Measurements from ENCODE around the gene SF3A1. TPM values are rescaled to one million over a fixed set of nuclear protein-coding genes. Genes with fewer than 3 reads are reported as not detected.

SF3A1 gene
- polyA plus RNA-seq, 1 donor: 134 TPM

- DNase-seq: peak; percentile 80
Observed at GRCh38 chr22:30386960-30387827, 30.5 kb upstream of the SF3A1 start, which contains the start of gene RNF215. TSS of gene RNF215 (minus strand) at chr22:30387411. CDS start at chr22:30387313, 98 bp downstream.

GRCh38 chr22:30386608-30386959 is 29.9 kb upstream of the SF3A1 start:
- DNase-seq: no peak

- DNase-seq: no peak
Observed at GRCh38 chr22:30385942-30386341, 29.2 kb upstream of the SF3A1 start.

GRCh38 chr22:30383061-30383460 is 26.4 kb upstream of the SF3A1 start:
- no peak for DNase-seq

GRCh38 chr22:30382340-30382739 is 25.6 kb upstream of the SF3A1 start:
- DNase-seq: no peak

GRCh38 chr22:30381264-30381663 is 24.6 kb upstream of the SF3A1 start:
- no peak for DNase-seq

GRCh38 chr22:30380011-30380410 is 23.3 kb upstream of the SF3A1 start:
- DNase-seq: no peak

- DNase-seq: no peak
Observed at GRCh38 chr22:30375312-30375849, 18.7 kb upstream of the SF3A1 start.

GRCh38 chr22:30373331-30374325 is 16.9 kb upstream of the SF3A1 start:
- no peak for DNase-seq

- no peak for DNase-seq
Observed at GRCh38 chr22:30372915-30373314, 16.2 kb upstream of the SF3A1 start.

- DNase-seq: no peak
Observed at GRCh38 chr22:30371981-30372380, 15.3 kb upstream of the SF3A1 start.

GRCh38 chr22:30371321-30371720 is 14.6 kb upstream of the SF3A1 start:
- no peak for DNase-seq

GRCh38 chr22:30370641-30371230 is 14.0 kb upstream of the SF3A1 start:
- DNase-seq: no peak

- DNase-seq: no peak
Observed at GRCh38 chr22:30368420-30368819, 11.7 kb upstream of the SF3A1 start.

GRCh38 chr22:30365891-30366290 is 9.2 kb upstream of the SF3A1 start:
- DNase-seq: no peak

- DNase-seq: no peak
Observed at GRCh38 chr22:30362651-30363281, 6.1 kb upstream of the SF3A1 start.

- no peak for DNase-seq
Observed at GRCh38 chr22:30361916-30362650, 5.4 kb upstream of the SF3A1 start.

- DNase-seq: no peak
Observed at GRCh38 chr22:30358541-30358940, 1.8 kb upstream of the SF3A1 start.

GRCh38 chr22:30357650-30358215 is 1.0 kb upstream of the SF3A1 start:
- DNase-seq: no peak

- DNase-seq: peak; percentile 58
Observed at GRCh38 chr22:30357236-30357570, 509 bp upstream of the SF3A1 start.

GRCh38 chr22:30354644-30355043 is 2.0 kb downstream of the SF3A1 start:
- DNase-seq: no peak

Data from left kidney (tissue), 2 donors.